TTC549 (cell line): ENCODE data around the gene RAB9A.
A peak's percentile ranks its signal among the peaks of the same experiment; 100 is the strongest.
"Not testable (repeated sequence)": the region's sequence is repeated elsewhere in the genome, so short reads cannot be mapped to it uniquely, and the experiment has no call there.

Experiments
- FAIRE-seq: peaks from 2 replicates; lab custom pipeline; 2012; peaks lifted over from hg19 to GRCh38; lab: Jason Lieb, UNC

Gene RAB9A

DNA sequence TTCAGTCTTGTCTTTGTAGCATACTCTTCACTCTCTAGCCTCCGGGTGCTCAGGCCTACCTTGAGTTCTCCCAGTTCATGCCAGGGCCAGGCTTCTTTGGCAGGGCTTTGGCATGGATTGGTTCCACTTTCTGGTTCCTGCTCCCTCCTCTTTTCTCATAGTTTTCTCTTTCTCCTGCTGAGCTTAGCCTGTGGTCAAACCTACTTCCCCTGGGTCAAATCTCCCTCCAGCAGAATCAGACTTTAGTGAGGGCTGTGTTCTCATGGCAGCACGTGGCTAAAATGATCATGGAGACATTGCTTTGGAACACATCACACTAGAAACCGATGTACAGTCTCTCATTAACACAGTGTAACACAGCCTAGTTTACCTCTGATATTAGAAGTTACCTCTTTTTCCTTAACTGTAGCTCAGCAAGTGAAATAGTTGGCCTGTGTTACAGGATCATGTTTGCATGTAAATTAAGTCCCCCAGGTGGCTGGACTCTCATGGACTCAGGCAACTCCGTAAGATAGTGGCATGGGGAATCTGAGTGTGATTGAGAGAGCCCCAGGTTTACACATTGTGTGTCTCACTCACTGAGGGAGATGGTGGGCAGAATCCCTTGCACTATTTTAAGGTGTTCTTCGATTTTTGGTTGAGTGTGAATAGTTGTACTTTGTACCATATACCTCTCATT, 13.3 kb downstream of the RAB9A start:
- no peak for FAIRE-seq

DNA sequence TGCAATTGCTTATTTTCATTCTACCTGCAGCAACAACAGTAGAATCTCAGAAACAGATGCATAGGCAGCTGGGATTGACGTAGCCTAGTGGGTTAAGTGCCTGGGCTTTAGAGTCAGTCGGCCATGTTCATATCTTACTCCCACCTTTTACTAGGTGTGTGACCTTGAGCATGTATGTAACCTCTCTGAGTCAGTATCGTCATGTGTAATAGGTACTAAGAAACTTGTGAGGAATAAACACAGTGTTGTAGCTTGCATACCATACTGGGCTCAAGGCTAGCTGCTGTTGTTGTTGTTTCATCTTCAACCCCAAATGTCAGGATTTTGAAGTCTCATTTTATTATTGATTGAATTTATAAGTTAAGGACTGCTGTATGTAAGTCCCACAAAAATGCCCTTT, 14.2 kb downstream of the RAB9A start:
- no peak for FAIRE-seq

- FAIRE-seq = no peak
Observed at GRCh38 chrX:13703589-13703988, 14.7 kb downstream of the RAB9A start.

DNA sequence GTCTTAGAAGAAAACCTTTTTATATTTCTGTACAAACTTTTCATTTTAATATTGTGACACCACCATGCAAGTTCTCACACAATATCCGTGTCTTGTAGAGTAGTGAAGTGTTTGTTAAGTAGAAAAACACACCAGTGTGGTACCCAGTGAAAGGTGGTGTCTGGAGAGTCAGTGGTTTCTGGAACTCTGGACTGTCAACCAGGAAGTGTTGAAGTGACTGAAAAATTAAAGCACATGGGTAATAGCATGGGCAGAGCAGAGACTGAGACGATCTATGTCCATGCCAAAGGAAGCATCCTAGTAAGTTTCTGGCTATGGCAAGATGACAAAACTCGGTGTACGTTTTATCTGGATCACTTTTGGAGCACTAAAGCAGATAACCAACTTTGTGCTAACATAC, 22.2 kb downstream of the RAB9A start:
- no peak for FAIRE-seq

DNA sequence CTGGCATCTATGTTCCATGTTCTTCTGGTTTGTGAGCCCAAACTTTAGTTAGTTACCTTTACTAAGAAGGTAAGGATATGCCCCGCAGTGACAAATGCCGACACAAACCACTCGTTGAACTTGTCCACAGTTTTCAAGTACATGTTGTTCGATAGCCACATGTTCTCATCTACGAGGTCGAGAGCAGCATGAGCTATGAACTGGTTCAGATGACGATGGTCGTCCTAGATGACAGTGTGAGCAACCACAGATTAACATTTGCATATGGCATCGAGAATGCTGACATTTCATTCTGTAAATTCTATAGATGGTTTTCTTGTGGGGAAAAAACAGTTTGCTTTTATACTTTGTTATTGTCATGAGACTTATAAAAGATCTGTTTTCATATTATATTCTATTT, 27.5 kb downstream of the RAB9A start:
- no peak for FAIRE-seq

DNA sequence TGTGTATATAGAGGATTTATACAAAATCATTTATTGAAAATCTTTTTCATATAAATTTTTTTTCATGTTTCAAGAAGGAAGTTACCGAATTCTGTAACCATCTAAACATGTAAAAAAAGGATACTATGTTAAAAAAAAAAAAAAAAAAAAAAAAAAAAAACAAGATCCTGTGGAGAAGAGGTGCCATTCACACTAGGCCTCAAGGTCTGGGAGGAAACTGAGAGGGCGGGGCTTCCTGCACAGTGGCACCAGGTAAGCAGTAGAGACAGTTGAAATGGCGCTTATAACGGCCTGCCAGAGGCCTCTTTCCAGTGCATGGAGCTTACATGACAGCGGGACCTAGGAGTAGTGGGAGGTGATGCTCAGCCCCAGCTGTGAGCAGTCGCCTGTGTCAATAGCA, 28.0 kb downstream of the RAB9A start:
- FAIRE-seq = no peak

DNA sequence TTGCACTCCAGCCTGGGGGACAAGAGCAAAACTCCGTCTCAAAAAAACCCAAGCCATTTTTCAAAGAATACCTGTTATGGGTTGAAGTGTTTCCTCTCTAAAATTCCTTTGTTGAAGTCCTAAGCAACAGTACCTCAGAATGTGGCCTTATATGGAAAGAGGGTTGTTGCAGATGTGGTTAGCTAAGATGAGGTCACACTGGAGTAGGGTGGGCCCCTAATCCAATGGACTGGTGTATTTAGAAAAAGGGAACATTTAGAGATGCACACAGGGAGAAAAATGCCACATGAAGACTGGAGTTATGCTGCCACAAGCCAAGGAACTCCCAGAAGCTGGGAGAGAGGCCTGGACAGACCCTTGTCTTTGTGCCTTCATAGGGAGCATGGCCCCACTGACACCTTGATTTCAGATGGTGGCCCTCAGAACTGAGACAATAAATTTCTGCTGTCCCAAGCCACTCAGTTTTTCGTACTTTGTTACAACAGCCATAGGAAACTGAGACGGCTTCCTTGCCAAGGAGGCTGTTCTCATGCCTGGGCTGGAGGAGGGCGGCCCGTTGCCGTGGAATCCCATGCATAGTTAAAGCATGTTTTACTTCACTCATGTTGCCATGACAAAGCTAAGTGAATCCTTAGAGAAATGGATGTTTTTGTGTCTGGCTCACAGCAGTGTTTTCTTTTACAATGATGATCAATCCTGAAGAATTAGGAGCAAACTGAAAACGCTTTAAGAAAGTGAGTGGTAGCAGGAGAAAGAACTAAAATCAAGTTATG, 29.0 kb downstream of the RAB9A start:
- no peak for FAIRE-seq

DNA sequence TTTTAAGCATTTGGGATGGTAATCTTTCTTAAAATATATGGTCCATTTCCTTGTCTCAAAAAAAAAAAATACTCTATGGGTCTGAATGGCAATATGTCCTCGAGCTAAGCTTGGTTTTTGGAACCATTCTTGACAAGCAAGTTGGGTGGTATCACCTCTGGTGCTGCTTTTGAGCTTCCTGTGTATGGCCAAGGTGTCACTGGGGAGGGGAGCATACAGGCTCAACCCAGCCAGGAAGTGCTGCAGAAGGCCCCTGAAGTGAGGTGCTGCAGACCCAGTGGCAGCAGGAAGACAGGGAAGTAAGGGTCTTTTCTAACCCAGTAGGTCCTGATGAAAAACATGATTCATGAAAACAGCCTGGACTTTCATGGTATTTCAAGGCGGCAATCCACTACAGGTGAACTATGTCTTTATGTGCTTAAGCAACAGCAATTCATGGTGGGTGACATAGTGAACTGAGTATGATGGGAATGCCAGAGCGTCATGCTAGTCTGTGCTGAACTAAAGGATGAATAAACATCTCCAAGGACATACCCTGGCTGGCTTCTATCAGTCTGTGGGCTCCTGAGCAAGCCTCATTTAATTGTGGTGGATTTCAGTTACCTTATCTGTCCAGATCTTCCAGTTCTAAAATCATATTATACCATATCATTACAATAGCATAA, 30.4 kb downstream of the RAB9A start:
- no peak for FAIRE-seq

GRCh38 chrX:13721371-13721770, 32.4 kb downstream of the RAB9A start:
- FAIRE-seq = no peak

DNA sequence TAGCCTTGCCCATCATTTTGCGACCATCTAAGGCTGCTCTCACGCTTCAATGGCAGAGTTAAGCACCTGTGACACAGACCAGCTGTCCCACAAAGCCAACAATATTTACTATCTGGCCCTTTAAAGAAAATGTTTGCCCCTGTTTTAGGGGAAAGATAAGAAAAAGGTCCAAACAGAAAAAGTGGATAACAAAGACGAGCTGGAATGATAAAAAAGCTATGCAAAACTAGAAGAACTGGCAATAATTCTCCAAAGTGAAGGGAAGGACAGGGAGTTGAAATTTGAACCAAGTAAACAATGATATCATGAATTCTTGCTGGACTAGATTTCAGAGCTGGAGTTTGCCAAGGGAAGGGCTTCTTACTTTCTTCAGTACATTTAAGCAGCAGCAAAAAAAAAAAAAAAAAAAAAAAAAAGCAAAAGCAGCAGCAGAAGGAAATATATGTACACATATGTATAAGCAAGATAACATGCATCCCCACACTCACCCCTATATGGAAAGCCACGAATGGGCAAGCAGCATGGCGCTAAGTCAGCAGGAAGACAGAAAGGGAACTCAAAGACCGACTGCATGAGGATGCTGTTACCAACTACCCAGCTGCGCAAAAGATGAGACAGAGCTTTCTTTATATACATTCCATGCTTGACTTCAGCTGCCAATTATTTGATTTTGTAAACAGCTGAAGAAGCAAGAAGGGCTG, 33.0 kb downstream of the RAB9A start:
- FAIRE-seq = no peak

GRCh38 chrX:13724878-13725277, 36.0 kb downstream of the RAB9A start:
- not testable (repeated sequence) for FAIRE-seq

GRCh38 chrX:13726583-13726982, 37.7 kb downstream of the RAB9A start:
- FAIRE-seq = not testable (repeated sequence)

DNA sequence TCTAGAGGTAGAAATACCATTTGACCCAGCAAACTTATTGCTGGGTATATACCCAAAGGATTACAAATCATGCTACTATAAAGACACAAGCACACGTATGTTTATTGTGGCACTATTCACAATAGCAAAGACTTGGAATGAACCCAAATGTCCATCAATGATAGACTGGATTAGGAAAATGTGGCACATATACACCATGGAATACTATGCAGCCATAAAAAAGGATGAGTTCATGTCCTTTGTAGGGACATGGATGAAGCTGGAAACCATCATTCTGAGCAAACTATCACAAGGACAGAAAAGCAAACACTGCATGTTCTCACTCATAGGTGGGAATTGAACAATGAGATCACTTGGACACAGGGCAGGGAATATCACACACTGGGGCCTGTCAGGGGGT, 41.6 kb downstream of the RAB9A start:
- FAIRE-seq = not testable (repeated sequence)

GRCh38 chrX:13732246-13733067, 43.5 kb downstream of the RAB9A start:
- no peak for FAIRE-seq

DNA sequence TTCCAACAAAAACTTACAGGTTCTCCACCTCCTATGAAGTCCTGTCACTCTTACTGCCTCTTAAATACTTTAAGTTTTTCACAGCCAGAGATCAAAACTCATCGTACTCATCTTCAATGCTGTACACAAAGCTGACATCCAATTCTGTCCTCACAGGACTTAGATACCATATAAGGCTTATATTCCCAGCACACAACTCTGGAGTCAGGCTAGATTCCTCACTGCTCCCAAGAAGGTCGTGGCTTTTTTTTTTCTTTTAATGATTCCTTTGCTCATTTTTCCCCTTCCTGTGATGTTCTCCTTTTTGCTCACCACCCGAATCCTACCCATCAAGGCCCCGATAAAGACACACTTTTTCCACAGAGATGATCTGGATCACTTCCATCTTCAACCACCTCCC, 44.6 kb downstream of the RAB9A start:
- FAIRE-seq = no peak

- FAIRE-seq = peak; percentile 86
Observed at GRCh38 chrX:13734278-13735172, 45.6 kb downstream of the RAB9A start, which contains the start of the genes OFD1 and TRAPPC2. TSS of gene OFD1 (plus strand) at chrX:13734748. CDS start at chrX:13735072, 324 bp downstream. TSS of gene TRAPPC2 (minus strand) at chrX:13734620. CDS start at chrX:13719963, 14,657 bp downstream.

GRCh38 chrX:13741695-13742094, 52.8 kb downstream of the RAB9A start:
- FAIRE-seq = no peak

GRCh38 chrX:13742397-13743176, 53.7 kb downstream of the RAB9A start:
- no peak for FAIRE-seq

GRCh38 chrX:13747836-13748235, 58.9 kb downstream of the RAB9A start:
- FAIRE-seq = peak; percentile 38

DNA sequence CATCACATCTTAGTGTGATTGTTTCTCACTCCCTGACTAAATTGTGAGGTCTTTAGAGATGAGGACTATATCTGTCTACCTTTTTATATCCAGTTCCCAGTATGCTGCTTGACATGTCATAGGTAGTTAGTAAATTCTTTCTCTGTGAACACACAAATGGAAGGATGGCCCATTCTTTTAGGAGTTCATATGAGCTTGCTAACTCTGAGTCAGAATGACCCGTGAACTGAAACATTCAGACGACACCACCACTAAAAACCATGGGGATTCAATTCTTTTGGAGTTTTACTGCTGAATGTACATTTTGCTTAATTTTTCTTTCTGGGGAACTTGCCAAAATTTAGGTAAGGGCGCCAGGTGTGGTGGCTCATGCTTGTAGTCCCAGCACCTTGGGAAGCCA, 59.6 kb downstream of the RAB9A start:
- no peak for FAIRE-seq
